K562 (cell line): ENCODE measurements around the gene ASMTL. TPM values are rescaled to one million over a fixed set of nuclear protein-coding genes. Genes with fewer than 3 reads are reported as not detected.

Source experiments
- ATAC-seq: fragments of 200-7000 bp; cut with Tn5 transposase; 3 replicates; pipeline ENCODE4 v1.9.1; 2020; ENCODE audit warnings: moderate library complexity
- BruUV-seq: library from RNA; stranded (reverse); fragments of 400-500 nt; replicated peaks from 2 replicates; lab custom pipeline; 2021; lab: Mats Ljungman, UMichigan
- CTCF ChIA-PET: fragments of 300-600 bp; formaldehyde crosslinking; extraction: SDS; loops from one replicate; lab custom pipeline; 2021; ENCODE audit warnings: low intra/inter-chr PET ratio; lab: Yijun Ruan, JAX
- POLR2A ChIA-PET: fragments of 300-600, 350-650 bp; sonication (Branson Sonifier 250); formaldehyde crosslinking; extraction: SDS; loops from one replicate; lab custom pipeline; 2021; ENCODE audit warnings: antibody characterized with exemption, inconsistent platforms; lab: Yijun Ruan, JAX
- DNase-seq, 4 experiments: peaks; one replicate each; pipeline versions ENCODE4 v3.0.0 to v3.0.0-alpha.2; 2011 to 2018; ENCODE audit warnings: low spot score in 3 of 4, mixed read lengths in 3 of 4; ENCODE audit errors: extremely low read depth in 1 of 4
- FAIRE-seq: peaks from 2 replicates; lab custom pipeline; 2011; peaks lifted over from hg19 to GRCh38; lab: Jason Lieb, UNC
- H2AFZ ChIP-seq: 2 replicates; pipeline ENCODE4 v1.6.0; 2011; ENCODE audit warnings: low read depth, low read length, control low read depth, inconsistent platforms
- H3K27ac ChIP-seq: fragments of 200-600 bp; 3 replicates; pipeline ENCODE4 v1.8.0; 2011; ENCODE audit warnings: low read depth, mild to moderate bottlenecking, control low read depth, inconsistent platforms, low read length, moderate library complexity, mixed read lengths; ENCODE audit errors: extremely low read depth
- H3K27me3 ChIP-seq, 2 experiments: fragments of 300-600 bp in 1 of 2; 2 replicates in 1 of 2; 3 replicates in 1 of 2; pipeline versions ENCODE4 v1.6.0 to v1.8.0; 2011; ENCODE audit warnings: inconsistent platforms in 2 of 2, low read length in 2 of 2, mild to moderate bottlenecking in 1 of 2, mixed read lengths in 1 of 2, moderate library complexity in 1 of 2; ENCODE audit not compliant: control insufficient read depth in 2 of 2, insufficient read depth in 2 of 2
- H3K36me3 ChIP-seq: fragments of 300-600 bp; 3 replicates; pipeline ENCODE4 v1.8.0; 2011; ENCODE audit warnings: mild to moderate bottlenecking, low read length, inconsistent platforms; ENCODE audit not compliant: control insufficient read depth, insufficient read depth
- H3K4me1 ChIP-seq, 2 experiments: fragments of 200-600 bp in 1 of 2; replicated peaks in 1 of 2; 2 replicates in 1 of 2; 3 replicates in 1 of 2; pipeline versions ENCODE4 v1.5.1 to v1.8.0; 2011; ENCODE audit warnings: inconsistent platforms in 2 of 2, low read length in 2 of 2, mild to moderate bottlenecking in 1 of 2, mixed read lengths in 1 of 2, moderate library complexity in 1 of 2; ENCODE audit not compliant: control insufficient read depth in 2 of 2, insufficient read depth in 2 of 2
- H3K4me2 ChIP-seq: 2 replicates; pipeline ENCODE4 v1.6.1; 2011; ENCODE audit warnings: low read length, control low read depth, inconsistent platforms, mixed read lengths; ENCODE audit not compliant: insufficient read depth
- H3K4me3 ChIP-seq: fragments of 200-600 bp; sonication (generic), shearing (Covaris generic); 2 replicates; pipeline ENCODE4 v1.5.1; 2016; ENCODE audit warnings: control low read depth, inconsistent platforms
- H3K79me2 ChIP-seq: fragments of 200-600 bp; 3 replicates; pipeline ENCODE4 v1.8.0; 2011; ENCODE audit warnings: low read length, inconsistent platforms; ENCODE audit not compliant: control insufficient read depth, insufficient read depth
- H3K9ac ChIP-seq, 2 experiments: 2 replicates each; pipeline versions ENCODE4 v1.6.0 to v1.6.1; 2011; ENCODE audit warnings: low read depth in 2 of 2, low read length in 2 of 2, control low read depth in 1 of 2, inconsistent platforms in 1 of 2, mild to moderate bottlenecking in 1 of 2, mixed read lengths in 1 of 2; ENCODE audit not compliant: insufficient read depth in 1 of 2
- H3K9me1 ChIP-seq: one replicate; pipeline ENCODE4 v1.6.0; 2011; ENCODE audit warnings: inconsistent platforms, mild to moderate bottlenecking, low read length, moderate library complexity; ENCODE audit not compliant: control insufficient read depth, insufficient read depth
- H3K9me3 ChIP-seq: replicated peaks from 2 replicates; pipeline ENCODE4 v1.5.1; 2011; ENCODE audit warnings: low read depth, low read length, inconsistent platforms; ENCODE audit not compliant: control insufficient read depth, insufficient read depth
- H4K20me1 ChIP-seq: replicated peaks from 2 replicates; pipeline ENCODE4 v1.6.1; 2011; ENCODE audit warnings: low read length, inconsistent platforms, mixed read lengths; ENCODE audit not compliant: control insufficient read depth, insufficient read depth
- ATF1 ChIP-seq, 2 experiments: fragments of 450-650 bp in 1 of 2; IDR thresholded peaks; 2 replicates each; pipeline ENCODE4 v1.6.1; 2016; ENCODE audit warnings: missing compliant biosample characterization in 1 of 2, missing genetic modification characterization in 1 of 2
- BCOR ChIP-seq: fragments of 450-650 bp; IDR thresholded peaks from 2 replicates; pipeline ENCODE4 v1.6.1; 2016
- CREM ChIP-seq: IDR thresholded peaks from 2 replicates; pipeline ENCODE4 v1.6.1; 2014; ENCODE audit warnings: antibody characterized with exemption, low read depth
- NRF1 ChIP-seq, 2 experiments: fragments of 450-650 bp; IDR thresholded peaks in 1 of 2; conservative IDR thresholded peaks in 1 of 2; 2 replicates each; pipeline ENCODE4 v1.6.1; 2014; ENCODE audit warnings: mild to moderate bottlenecking in 2 of 2
- SMAD3 ChIP-seq: fragments of 450-650 bp; formaldehyde crosslinking; conservative IDR thresholded peaks from 2 replicates; pipeline ENCODE4 v1.4.0; 2020; ENCODE audit warnings: mild to moderate bottlenecking
- SRSF3 ChIP-seq: fragments of 200-400 bp; formaldehyde crosslinking; IDR thresholded peaks from 2 replicates; pipeline ENCODE4 v1.6.1; 2016; ENCODE audit warnings: mild to moderate bottlenecking, low read length, moderate library complexity; ENCODE audit not compliant: insufficient read depth
- XRCC3 ChIP-seq: fragments of 450-650 bp; IDR thresholded peaks from 2 replicates; pipeline ENCODE4 v1.6.1; 2017; ENCODE audit warnings: mild to moderate bottlenecking, moderate library complexity
- ZNF224 ChIP-seq: sonication (generic); formaldehyde crosslinking; IDR thresholded peaks from 2 replicates; pipeline ENCODE4 v1.8.0; 2022; ENCODE audit warnings: mild to moderate bottlenecking, missing genetic modification reagents
- ZNF347 ChIP-seq: fragments of 450-650 bp; formaldehyde crosslinking; IDR thresholded peaks from 2 replicates; pipeline ENCODE4 v1.4.0; 2020; ENCODE audit warnings: low read depth, mild to moderate bottlenecking, moderate library complexity
- ZNF644 ChIP-seq: fragments of 200-800 bp; sonication (Bioruptor generic); IDR thresholded peaks from 2 replicates; pipeline ENCODE4 v1.6.1; 2016; ENCODE audit warnings: low read depth, missing genetic modification characterization, missing compliant biosample characterization
- WGBS: fragments of 100-300 bp; shearing (Covaris generic); methylation state at CpG from one replicate; pipeline ENCODE4 v1.1.6; 2016; ENCODE audit warnings: low coverage, mixed read lengths; ENCODE audit not compliant: insufficient coverage; ENCODE audit errors: missing lambda C conversion rate; 5-methylcytosine and 5-hydroxymethylcytosine counted together
- in situ Hi-C: fragments of 300-500 bp; cut with MboI; formaldehyde crosslinking; loops from 4 replicates; pipeline ENCODE4 v1.15.0; 2018; ENCODE audit warnings: inconsistent platforms, mixed read lengths
- intact Hi-C: fragments of 100-400 bp; cut with micrococcal nuclease; formaldehyde crosslinking; loops from 2 replicates; pipeline ENCODE4 v1.14.2; 2022
- polyA plus RNA-seq, 8 experiments: library from polyadenylated mRNA; depleted of rRNA in 4 of 8; stranded (reverse) in 5 of 8; unstranded in 3 of 8; fragments of >200 nt; fragmentation: Nextera tagmentation in 2 of 8; fragmentation: Illumina TruSeq in 1 of 8; extraction: Ambion mirVana in 2 of 8; extraction: Trizol in 1 of 8; gene quantifications; 2 replicates each; pipeline versions ENCODE4 v1.2.1 to v1.2.3, GENCODE V29; 2011 to 2014; ENCODE audit warnings: inconsistent platforms in 1 of 8, missing spikeins in 1 of 8
- total RNA-seq, 7 experiments: library from RNA; depleted of rRNA in 6 of 7; stranded (reverse); fragments of >200 nt in 6 of 7; fragmentation: Illumina TruSeq in 2 of 7; extraction: Trizol in 2 of 7; gene quantifications; 2 replicates each; pipeline versions ENCODE4 v1.2.1 to v1.2.3, GENCODE V29; 2011 to 2021; ENCODE audit warnings: low replicate concordance in 1 of 7
- TF ChIP-seq, protein P1 (sequence below): fragments of 250-450 bp; sonication (Bioruptor Pico); IDR thresholded peaks from 2 replicates; pipeline ENCODE4 v1.4.0; 2020; ENCODE audit warnings: borderline replicate concordance
- TF ChIP-seq, protein P2 (sequence below): fragments of 250-450 bp; sonication (Bioruptor Pico); IDR thresholded peaks from 2 replicates; pipeline ENCODE4 v1.4.0; 2020
- TF ChIP-seq, protein P3 (sequence below): sonication (generic); formaldehyde crosslinking; IDR thresholded peaks from 2 replicates; pipeline ENCODE4 v1.8.0; 2022; ENCODE audit warnings: mild to moderate bottlenecking, missing genetic modification reagents

ASMTL gene
- total and polyA plus RNA-seq, 9 of the 15 experiments (the other 6 are each of a cell fraction or from before 2014, with no cell fraction given), result 0.56 to 20.6 (median 7.6) TPM

DNA sequence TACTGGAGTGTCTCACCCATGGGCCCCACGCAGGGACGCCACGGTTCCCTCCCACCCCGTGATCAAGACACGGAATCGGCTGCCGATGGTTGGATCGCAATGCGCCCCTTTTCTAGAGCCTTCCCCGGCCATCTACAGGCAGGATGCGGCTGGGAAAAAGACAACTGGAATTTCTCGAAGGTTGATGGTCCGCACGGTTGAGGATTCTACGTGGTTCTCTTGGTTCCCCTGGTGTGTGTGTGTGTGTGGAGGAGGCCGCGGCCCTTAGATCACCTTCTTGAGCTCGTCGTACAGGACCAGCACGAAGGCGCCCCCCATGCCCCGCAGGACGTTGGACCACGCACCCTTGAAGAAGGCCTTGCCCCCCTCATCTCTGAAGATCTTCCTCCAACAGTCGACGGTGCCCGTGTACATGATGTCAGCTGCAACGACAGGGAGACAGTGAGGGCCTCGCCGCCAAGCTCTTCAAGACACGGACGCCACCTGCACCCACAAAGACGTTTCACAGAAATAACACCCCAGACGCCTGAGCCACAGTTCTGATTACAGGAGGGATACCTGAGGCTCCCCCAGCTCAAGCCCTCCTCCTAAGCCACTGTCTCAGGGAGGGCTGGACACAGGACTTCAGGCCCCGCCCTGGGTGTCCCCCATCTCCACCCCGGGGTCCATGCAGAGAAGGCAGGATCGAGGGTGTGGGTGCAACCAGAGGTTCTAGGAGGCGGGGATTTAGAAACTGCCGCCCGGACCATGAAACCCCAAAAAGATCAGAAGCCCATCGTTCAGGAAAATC, 66.2 kb downstream of the ASMTL start (continued):
- TF ChIP-seq, protein P1, sequence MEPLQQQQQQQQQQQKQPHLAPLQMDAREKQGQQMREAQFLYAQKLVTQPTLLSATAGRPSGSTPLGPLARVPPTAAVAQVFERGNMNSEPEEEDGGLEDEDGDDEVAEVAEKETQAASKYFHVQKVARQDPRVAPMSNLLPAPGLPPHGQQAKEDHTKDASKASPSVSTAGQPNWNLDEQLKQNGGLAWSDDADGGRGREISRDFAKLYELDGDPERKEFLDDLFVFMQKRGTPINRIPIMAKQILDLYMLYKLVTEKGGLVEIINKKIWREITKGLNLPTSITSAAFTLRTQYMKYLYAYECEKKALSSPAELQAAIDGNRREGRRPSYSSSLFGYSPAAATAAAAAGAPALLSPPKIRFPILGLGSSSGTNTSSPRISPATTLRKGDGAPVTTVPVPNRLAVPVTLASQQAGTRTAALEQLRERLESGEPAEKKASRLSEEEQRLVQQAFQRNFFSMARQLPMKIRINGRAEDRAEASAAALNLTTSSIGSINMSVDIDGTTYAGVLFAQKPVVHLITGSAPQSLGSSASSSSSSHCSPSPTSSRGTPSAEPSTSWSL (CRISPR knock-in tag), result no peak
- TF ChIP-seq, protein P2, sequence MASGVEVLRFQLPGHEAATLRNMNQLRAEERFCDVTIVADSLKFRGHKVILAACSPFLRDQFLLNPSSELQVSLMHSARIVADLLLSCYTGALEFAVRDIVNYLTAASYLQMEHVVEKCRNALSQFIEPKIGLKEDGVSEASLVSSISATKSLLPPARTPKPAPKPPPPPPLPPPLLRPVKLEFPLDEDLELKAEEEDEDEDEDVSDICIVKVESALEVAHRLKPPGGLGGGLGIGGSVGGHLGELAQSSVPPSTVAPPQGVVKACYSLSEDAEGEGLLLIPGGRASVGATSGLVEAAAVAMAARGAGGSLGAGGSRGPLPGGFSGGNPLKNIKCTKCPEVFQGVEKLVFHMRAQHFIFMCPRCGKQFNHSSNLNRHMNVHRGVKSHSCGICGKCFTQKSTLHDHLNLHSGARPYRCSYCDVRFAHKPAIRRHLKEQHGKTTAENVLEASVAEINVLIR (CRISPR knock-in tag), result no peak

DNA sequence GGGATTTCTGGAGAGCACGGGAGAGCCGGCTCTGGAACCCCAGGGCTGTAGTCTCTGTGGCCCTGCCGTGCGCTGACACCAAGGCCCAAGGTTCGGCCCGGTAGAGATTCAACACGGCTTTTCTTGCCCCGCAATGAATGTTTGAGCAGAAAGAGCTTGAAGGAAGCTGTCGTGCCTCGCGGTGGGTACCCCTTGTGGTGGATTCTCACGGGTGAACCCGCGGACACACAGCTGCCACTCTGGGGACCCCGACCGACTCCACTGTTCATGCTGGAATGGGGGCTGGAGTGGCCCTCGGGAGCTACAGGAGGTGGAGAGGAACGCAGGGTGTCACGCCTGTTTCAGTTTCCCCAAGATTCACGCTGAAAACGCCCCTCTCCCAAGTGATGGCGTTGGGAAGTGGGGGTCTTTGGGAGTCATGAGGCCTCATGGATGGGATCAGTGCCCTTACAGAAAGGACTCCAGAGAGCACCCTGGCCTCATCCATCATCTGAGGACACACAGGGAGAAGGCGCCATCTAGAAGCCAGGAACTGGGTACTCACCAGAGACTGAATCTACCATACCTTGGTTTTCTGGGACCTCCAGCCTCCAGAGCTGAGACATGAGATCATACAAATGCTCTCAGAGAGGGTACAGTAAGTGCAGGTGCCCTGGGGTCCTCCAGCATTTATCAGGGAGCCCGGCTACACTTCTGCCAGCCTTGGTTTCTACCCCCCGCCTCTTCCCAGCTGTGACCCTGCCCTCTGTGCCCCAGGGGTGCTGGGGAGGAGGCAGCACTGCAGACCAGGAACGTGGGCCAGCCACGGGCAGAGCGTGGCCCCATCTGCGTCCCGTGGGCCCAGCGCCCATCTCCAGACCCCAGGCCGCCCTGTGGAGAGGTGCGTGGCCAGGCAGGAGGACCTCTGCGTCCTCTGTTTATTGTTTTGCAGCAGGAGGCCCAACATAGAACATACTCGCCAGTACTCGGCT, 67.2 kb downstream of the ASMTL start:
- BruUV-seq, result no TSS peak
- no peak for FAIRE-seq
- no peak for TF ChIP-seq ZNF347
- TF ChIP-seq ZNF224, result no peak
- TF ChIP-seq ZNF644 (tag), result no peak
- TF ChIP-seq SRSF3, result no peak
- no peak for TF ChIP-seq CREM
- TF ChIP-seq XRCC3, result no peak
- TF ChIP-seq, protein P3, sequence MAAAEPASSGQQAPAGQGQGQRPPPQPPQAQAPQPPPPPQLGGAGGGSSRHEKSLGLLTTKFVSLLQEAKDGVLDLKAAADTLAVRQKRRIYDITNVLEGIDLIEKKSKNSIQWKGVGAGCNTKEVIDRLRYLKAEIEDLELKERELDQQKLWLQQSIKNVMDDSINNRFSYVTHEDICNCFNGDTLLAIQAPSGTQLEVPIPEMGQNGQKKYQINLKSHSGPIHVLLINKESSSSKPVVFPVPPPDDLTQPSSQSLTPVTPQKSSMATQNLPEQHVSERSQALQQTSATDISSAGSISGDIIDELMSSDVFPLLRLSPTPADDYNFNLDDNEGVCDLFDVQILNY (CRISPR knock-in tag), result no peak
- 0 out of 2 replicates have a peak, but pooled peaks have one; percentile 24 for TF ChIP-seq SMAD3 (CRISPR knock-in tag)
- TF ChIP-seq NRF1 (conservative IDR thresholded peaks at IDR 0.05 in 1 of 2, IDR thresholded peaks at IDR 0.05 in 1 of 2), result no peak
- no peak for TF ChIP-seq ATF1 (CRISPR knock-in tag; IDR thresholded peaks at IDR 0.05)
- no peak for TF ChIP-seq ATF1 (tag; IDR thresholded peaks at IDR 0.05)
- no peak for TF ChIP-seq BCOR

More for the DNA sequence above, 67.2 kb downstream of the ASMTL start:
- peak in 1 of 4 experiments; percentile 3 for DNase-seq
- Histone ChIP-seq H3K36me3 (peaks cover 61% of the 10 kb centered on the region), H3K9me3 (no peaks in the 10 kb centered on the region), H3K27me3 (no peaks in the 10 kb centered on the region), H3K4me1 (peaks cover 7 to 52% of the 10 kb centered on the region in 2 experiments; a peak in 4 of 5 replicates), H3K4me3 (no peak overlapping the region), H4K20me1 (peaks cover 35% of the 10 kb centered on the region), H3K9ac (no peak overlapping the region; a peak in 1 of 4 replicates), H2AFZ (no peak overlapping the region), H3K79me2 (peaks cover 35% of the 10 kb centered on the region), H3K27ac (no peak overlapping the region), H3K9me1 (peaks cover 8% of the 10 kb centered on the region), H3K4me2 (no peak overlapping the region)
- ChIA-PET CTCF (no interaction called here), POLR2A (no interaction called here)
- intact Hi-C loops (no loop called here), in situ Hi-C loops (no loop called here)
- WGBS, result 96% methylated on average over 20 of the region's 36 CpGs
- no peak; the same call in 2 of the 3 replicates for ATAC-seq
